Thoracic aorta (tissue), 2 donors: Measurements from ENCODE around the gene PODXL2. TPM values are rescaled to one million over a fixed set of nuclear protein-coding genes. Genes with fewer than 3 reads are reported as not detected.

ENCODE experiments used
- ATAC-seq: fragments of 150-250 bp; one replicate; pipeline ENCODE4 v1.8.0; 2017; ENCODE audit warnings: low read depth; ENCODE audit not compliant: insufficient number of reproducible peaks, low FRiP score
- DNase-seq: peaks from one replicate; pipeline ENCODE4 v3.0.0-alpha.2; 2020; ENCODE audit warnings: low spot score
- H3K27ac ChIP-seq, 2 donors: fragments of 200-600 bp; sonication (generic); 1 replicate in 1 of 2; 2 replicates in 1 of 2; pipeline ENCODE4 v1.5.1; 2016; ENCODE audit warnings: mild to moderate bottlenecking in 2 of 2, moderate library complexity in 2 of 2
- H3K27me3 ChIP-seq: fragments of 200-600 bp; sonication (generic); replicated peaks from 2 replicates; pipeline ENCODE4 v1.6.0; 2016; ENCODE audit warnings: mild to moderate bottlenecking; ENCODE audit not compliant: insufficient read depth
- H3K36me3 ChIP-seq: fragments of 200-600 bp; sonication (generic); one replicate; pipeline ENCODE4 v1.5.1; 2016
- H3K4me1 ChIP-seq, 2 donors: fragments of 200-600 bp; sonication (generic); 1 replicate in 1 of 2; 2 replicates in 1 of 2; pipeline versions ENCODE4 v1.5.1 to v1.6.0; 2016; ENCODE audit warnings: low read depth in 2 of 2, mild to moderate bottlenecking in 1 of 2; ENCODE audit not compliant: control insufficient read depth in 1 of 2
- H3K4me3 ChIP-seq: fragments of 200-600 bp; sonication (generic); 2 replicates; pipeline ENCODE4 v1.5.1; 2016; ENCODE audit warnings: mild to moderate bottlenecking
- H3K9me3 ChIP-seq: fragments of 200-600 bp; sonication (generic); 2 replicates; pipeline ENCODE4 v1.5.1; 2016
- total RNA-seq, 2 donors: library from RNA; depleted of rRNA; stranded (reverse); fragments of >200 nt; gene quantifications; one replicate each; pipeline versions ENCODE4 v1.1.0 to v1.2.3, GENCODE V29; 2016
- TF ChIP-seq, protein P1 (sequence below): fragments of 200-600 bp; sonication (generic); IDR thresholded peaks from one replicate; pipeline ENCODE4 v1.5.1; 2019; ENCODE audit warnings: antibody characterized with exemption

The PODXL2 gene
- total RNA-seq, 2 donors from 2014 or later, result 2.8 to 7.8 TPM

DNA sequence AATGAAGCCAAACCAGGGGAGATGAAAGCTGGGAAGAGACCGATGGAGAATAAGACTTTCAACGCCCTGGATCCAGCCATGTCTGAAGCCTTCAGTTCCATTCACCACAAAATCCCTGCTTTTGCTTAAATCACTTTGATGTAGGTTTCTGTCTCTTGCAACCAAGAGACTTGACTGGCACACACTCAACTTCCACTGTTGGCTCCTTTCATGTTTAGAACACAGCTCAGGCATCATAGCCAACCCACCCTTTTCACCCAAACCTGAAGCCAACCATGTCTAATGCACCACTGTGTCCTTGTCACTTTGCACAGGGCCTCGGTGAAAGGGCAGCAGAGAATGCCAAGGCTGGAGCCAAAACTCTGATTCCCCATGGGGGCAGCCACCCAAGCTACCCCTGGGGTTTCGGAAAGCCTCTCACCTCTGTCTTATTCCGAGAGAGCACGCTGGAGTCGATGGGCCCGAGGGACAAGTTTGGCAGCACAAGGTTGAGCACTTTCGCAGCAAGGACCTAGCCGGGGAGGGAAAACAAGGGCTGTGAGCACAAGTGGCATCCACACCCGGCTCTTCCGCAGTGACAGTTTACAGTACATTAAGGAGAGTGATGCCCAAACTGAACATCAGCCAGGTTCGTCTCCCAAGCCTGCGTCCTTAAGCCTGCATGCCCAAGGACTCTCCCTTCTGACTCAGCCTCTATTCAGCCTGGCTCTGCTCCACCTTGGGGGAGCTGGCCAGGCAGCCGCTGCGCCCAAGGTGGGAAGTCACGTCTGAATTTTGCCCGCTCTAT lies 81.4 kb downstream of the PODXL2 start:
- TF ChIP-seq, protein P1, sequence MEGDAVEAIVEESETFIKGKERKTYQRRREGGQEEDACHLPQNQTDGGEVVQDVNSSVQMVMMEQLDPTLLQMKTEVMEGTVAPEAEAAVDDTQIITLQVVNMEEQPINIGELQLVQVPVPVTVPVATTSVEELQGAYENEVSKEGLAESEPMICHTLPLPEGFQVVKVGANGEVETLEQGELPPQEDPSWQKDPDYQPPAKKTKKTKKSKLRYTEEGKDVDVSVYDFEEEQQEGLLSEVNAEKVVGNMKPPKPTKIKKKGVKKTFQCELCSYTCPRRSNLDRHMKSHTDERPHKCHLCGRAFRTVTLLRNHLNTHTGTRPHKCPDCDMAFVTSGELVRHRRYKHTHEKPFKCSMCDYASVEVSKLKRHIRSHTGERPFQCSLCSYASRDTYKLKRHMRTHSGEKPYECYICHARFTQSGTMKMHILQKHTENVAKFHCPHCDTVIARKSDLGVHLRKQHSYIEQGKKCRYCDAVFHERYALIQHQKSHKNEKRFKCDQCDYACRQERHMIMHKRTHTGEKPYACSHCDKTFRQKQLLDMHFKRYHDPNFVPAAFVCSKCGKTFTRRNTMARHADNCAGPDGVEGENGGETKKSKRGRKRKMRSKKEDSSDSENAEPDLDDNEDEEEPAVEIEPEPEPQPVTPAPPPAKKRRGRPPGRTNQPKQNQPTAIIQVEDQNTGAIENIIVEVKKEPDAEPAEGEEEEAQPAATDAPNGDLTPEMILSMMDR, result no peak
- peak; percentile 30 for ATAC-seq
- Histone ChIP-seq H3K36me3 (no peaks in the 10 kb centered on the region), H3K27ac (peak overlapping the region; percentile 7 to 29), H3K4me3 (peak overlapping the region; percentile 41), H3K9me3 (no peaks in the 10 kb centered on the region), H3K27me3 (no peaks in the 10 kb centered on the region), H3K4me1 (peaks cover 21 to 89% of the 10 kb centered on the region in 2 donors)
- DNase-seq, result no peak

DNA sequence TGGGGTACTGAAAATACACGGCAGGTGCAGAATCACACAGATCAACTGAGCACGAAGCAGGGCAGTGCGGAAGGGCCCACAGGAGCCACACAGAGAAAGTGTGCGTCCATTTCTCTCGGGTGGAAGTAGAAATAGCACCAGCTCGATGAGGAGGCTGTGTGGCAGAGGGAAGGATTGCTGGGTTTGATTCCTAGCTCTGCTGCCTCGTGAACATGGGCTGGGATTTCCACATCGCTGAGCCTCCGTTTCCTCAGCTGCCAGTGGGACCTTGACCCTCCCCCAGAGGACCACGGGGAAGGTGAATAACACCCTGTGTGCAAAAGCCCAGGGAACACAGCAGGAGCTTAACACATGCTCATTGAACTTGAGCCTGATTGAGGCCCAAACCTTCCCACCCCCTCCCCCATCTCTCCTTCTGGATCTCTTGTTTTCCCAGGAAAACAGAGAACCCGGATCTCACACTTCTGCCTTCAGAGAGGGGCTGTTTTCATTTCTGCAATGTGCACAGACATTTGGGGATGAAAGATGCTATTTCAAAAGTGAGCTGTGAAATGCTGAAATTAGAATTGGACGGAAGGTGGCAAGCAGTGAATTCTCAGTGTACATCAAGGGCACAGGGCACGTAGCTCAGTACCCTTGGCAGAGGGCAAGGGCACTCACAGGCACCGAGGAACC lies 82.2 kb downstream of the PODXL2 start:
- H3K9me3 ChIP-seq, result no peaks in the 10 kb centered on the region
- no peaks in the 10 kb centered on the region for H3K36me3 ChIP-seq
- peaks cover 21 to 95% of the 10 kb centered on the region in 2 donors for H3K4me1 ChIP-seq
- H3K27me3 ChIP-seq, result no peaks in the 10 kb centered on the region
- H3K4me3 ChIP-seq, result peak overlapping the region; percentile 41
- H3K27ac ChIP-seq, result peak overlapping the region in 1 of 2 donors; percentile 7
- ATAC-seq (no peak), DNase-seq (no peak)
- TF ChIP-seq, protein P1, result no peak

DNA sequence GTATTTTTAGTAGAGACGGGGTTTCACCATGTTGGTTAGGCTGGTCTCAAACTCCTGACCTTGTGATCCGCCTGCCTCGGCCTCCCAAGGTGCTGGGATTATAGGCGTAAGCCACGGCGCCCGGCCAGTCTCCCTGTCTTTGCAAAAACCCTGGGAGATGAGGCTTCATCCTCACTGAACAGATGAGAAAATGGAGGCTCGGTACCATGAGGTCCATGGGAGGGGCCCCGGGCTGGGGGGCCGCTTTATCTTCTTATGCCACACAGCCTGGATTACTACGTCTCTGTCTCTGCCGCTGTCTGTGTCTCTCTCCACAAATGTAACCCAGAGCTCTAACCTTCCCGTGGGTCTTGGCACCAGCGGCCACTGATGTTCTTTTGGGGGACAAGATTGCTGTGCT lies 82.9 kb downstream of the PODXL2 start:
- Histone ChIP-seq H3K27ac (peak overlapping the region in 1 of 2 donors; percentile 52), H3K4me3 (no peak overlapping the region), H3K27me3 (no peaks in the 10 kb centered on the region), H3K4me1 (peaks cover 21 to 90% of the 10 kb centered on the region in 2 donors), H3K36me3 (no peaks in the 10 kb centered on the region), H3K9me3 (no peaks in the 10 kb centered on the region)
- TF ChIP-seq, protein P1, result no peak
- DNase-seq (no peak), ATAC-seq (no peak)

DNA sequence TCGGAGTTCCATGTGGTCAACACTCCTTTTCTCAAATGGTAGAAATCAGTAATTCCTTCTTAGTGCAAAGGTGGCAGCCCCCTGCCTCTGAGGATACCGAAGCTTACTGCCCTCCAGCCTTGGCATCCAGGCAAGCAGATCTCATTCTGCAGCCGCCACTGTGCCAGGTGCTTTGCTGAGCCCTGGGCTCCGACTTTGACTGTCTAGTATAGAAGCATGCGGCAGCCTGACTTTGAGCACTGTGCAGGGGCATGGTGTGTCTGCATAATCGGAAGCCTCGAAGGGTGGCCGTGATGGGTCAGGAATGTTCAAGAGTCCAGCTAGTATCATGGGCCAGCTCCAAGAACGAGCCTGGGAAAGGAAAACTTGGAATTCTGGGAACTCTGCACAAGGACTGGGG lies 83.5 kb downstream of the PODXL2 start:
- Histone ChIP-seq H3K27me3 (no peaks in the 10 kb centered on the region), H3K4me3 (no peak overlapping the region), H3K9me3 (no peaks in the 10 kb centered on the region), H3K4me1 (peaks cover 21 to 85% of the 10 kb centered on the region in 2 donors), H3K27ac (peak overlapping the region; percentile 50 to 52), H3K36me3 (no peaks in the 10 kb centered on the region)
- TF ChIP-seq, protein P1, result no peak
- no peak for DNase-seq
- no peak for ATAC-seq
